SW480 (cell line): ENCODE results near the gene PAX5.

ENCODE experiments used
- DNase-seq: peaks from one replicate; pipeline ENCODE4 v3.0.0-alpha.2; 2016; ENCODE audit warnings: low spot score

The PAX5 gene

DNA sequence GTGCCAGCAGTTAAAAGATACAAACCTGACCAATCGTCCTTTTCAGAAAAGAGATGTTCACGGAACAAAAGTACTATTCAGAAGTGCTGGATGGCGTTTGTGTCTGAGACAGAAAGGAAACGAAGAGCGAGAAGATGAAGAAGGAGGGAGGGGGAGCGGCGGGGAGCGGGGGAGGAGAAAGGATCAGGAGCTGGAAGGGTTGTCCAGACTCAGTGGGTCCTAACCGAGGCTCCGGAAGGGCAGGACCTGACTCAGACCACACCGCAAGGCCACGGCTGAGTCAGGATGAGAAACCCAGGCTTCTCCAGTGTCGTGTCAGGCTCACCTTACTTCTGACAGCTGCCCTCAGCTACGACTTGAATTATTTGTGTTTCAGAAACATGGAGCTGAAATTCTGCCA is 46.2 kb downstream of the PAX5 start:
- DNase-seq: no peak

DNA sequence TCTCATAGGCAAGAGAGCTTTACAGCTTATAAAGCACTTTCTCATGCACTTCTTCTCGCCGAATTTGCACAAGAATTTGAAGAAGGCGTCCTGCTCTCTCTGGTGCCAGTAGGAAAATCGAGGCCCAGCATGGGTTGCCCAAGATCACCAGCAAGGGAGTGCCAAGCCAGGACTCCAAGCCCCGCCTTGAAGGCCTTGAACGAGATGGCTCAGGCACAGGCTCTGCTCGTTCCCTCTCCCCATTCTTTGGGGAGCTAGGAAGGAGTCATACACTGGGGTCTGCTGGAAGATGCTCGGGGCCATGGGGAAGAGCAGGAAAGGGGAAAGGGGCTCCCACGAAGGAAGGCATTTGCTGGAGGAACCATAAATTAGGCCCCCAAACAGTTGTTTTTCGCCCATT is 46.7 kb downstream of the PAX5 start:
- DNase-seq: no peak

DNA sequence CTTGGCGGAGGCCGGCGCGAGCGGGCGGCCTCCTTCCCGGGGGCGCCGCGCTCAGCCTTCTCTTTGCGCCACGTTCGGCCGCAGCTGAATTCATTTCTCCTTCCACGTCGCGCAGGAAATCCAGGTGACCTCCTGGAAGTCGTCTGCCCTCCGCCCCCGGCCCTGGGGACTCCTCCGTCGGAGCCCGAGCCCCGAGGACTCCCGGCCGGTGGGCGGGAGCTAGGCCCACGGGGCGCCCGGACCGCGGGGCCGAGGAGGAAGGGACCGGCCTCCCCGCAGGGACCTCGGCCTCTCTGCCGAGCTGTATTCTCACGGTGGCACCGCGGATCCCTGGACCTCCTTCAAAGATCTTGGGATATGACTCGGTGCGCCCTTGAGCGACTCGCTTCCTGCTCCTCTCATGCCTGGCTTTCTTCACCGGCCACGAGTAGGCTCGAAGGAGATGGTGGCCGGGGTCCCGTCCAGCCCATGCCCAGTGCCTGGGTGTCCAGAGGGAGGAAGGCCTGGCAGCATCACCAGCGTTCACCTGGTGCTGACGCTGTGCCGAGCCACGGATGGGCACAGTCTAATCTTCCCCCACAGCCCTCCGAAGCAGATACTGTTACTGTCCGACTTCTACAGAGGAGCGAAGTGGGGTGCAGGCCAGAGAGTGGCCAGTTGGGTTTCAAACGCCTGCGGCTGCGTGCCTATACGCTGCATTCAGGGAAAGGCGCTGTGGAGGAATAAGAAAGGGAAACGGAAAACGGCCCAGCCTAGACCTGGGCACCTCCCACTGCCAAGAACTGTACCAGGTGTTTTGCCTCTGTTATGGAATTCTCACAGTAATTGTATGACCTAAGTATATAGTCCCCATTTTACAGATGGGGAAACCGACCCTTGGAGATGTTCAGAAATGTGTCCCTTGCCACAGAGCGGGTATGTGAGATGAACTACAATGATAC is 47.3 kb downstream of the PAX5 start:
- no peak for DNase-seq

DNA sequence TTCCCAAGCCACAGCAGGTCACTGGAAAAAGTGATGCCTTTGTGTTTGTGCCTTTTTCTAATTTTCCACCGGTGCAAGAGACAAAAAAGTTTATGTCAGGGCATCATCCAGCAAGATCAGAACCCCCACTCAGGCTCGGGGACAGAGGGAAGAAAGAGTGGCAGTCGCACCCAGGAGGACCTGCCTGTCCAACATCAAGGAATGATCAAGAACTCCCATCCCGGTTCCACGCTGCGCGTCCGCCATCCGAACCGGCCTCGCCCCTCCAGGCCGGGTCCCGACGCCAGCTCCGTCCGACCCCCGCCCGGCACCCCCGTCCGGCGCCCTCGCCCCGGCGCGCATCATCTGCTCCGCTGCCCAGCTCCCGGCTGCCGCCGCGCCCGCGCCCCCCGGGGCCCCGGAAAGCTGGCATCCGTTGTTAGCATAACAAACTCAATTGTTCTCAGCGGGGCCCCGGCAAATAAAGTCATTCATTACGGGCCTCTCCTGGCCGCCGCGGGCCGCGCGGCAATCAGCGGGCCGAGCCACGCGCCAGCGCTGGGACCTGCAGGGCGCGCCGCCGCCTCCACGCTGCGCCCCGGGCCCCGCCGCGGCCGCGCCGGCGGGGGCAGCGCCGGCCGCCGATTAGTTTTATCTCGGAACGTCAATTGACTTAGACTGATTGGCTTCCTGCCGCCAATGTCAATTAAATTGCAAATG is 48.1 kb downstream of the PAX5 start:
- DNase-seq: no peak

DNA sequence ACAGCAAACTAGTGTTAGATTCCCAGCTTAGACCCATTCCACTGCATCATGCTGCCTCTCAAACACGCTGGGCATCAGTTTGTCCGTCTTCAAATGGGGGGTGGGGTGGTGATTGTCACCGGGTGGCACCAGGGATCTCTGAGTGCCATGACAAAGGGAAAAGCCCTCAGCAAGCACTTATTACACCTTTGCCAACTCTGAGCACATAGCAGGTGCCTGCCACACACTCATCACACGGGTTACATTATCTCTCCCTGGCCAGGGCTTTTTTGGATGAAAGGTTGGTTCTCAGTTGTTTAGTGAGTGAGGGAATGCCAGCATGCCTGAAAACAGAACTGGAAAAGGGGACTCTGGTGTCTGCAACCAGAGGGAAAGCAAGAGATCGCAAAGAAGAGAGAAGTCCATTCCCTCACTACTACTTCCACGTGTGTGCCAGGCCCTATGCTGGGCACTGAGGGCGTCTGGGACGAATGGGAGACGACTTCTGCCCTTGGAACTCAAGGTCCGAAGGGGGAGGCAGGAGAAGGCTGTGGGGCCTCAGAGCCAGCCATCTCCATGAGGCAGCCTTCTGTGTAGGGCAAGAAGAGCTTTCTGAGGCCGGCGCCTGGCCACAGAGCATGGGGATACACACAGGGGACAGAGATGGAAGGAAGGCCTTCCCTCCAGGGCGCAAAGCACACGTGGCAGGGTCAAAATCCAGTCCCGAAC is 48.9 kb downstream of the PAX5 start:
- DNase-seq: no peak

DNA sequence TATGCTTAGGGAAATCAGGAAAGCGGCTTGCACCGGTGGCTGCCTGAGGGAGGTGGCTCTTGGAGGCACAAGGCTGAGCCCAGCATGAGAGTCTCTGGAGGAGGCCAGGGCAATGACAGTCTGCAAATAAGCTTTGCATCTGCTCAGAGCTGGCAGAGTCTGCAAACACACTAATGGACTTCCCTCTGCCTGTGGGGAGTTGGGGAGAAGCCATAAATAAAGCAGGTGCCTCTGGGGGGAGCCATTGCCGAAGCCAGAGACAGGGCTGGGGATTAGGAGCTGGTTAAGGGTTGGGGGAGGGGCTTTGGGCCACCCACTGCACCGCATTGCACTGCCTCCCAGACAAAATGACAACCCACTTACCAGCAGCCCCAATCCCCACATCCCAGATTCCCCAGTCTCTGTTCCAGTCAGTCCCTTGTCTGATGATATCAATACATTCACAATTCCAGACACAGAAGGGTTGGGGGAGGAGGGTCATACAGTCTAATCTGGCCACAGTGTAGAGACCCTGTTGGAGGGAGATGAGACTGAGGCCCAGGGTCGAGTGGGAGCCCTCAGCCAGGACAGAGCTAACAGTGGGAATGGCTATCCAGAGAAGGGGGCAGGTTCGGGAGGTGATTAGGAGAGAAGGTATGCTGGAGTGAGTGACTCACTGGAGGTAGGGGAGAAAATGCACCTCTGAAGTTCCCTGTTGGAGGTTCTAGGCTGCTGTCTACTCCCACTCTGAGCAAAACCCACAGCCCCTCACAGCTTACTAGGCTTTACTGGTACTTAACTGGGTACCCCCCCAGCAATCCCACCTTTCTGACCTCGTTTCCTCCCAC is 53.7 kb downstream of the PAX5 start:
- DNase-seq: peak; percentile 37

DNA sequence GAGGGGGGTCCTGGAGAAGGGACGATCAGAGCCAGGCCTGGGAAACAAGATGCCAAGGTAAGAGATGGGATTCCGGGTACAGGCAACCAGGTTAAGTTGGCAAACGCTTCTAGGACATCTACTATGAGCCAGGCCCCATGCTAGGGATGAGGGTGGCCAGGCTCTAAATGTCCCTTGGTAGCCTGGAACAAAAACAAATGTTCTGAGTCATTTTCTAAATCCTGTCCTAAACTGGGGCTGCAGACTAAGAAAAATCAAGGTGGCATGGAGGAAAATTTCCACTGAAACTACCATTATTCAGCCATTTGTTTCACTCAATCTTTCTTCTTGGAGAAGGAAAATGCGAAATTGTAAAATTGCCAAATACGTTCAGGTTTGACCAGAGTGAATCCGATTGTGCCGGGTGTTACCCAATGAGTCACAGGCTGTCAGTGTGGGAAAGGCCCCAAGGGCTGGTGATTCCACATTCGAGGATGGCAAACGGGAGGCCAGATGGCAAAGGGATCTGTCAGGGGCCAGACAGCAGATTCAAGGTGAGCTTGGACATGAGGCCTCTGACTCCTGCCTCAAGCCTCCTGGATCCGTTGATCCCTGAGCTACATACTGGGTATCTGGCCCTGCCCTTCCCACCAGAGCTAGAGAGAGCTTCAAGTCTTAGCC is 57.6 kb downstream of the PAX5 start:
- DNase-seq: no peak

DNA sequence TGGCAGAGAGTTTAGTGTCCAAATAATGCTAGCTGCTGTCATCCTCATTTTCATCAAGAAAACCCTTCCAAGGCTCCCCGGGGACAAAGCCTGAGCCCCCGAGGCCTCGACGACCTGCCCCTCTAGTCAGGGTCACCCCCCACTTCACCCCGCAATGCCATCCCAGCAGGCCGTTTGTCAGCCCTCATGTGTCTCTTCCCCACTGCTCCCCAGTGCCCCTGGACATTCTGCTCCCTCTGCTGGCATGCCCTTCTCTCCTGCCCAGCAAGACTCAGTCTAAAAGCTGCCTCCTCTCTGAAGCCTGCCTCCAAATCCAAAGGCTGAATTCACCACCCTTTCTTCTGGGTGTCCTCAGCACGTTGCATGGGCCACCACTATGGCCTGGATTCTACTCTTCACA is 59.3 kb downstream of the PAX5 start:
- no peak for DNase-seq

DNA sequence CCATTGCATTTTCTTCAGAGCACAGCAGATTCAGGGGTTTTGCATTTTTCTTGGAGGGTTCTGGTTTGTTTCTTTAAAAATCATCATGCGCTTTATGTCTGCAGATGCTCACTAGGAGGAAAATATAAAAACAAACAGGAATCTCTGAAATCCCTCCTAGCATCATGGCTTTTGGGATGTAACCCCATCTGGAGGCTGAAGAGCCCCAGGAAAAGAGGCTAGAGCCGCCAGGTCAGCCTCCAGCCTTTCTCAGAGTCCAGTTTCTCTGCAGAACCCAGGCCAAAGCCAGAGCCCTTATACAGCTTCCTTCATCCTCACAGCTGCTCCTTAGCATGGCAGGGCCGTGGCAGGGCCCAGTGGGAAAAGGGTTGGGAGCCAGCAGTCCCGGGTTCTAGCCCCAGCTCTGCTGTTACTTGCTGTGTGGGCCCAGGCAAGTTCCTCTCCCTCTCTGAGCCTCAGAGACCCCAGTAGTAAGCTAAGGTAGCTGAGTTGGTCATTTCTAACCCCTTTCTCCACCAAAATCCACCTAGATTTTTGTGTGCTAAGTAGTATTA is 62.1 kb downstream of the PAX5 start:
- no peak for DNase-seq

DNA sequence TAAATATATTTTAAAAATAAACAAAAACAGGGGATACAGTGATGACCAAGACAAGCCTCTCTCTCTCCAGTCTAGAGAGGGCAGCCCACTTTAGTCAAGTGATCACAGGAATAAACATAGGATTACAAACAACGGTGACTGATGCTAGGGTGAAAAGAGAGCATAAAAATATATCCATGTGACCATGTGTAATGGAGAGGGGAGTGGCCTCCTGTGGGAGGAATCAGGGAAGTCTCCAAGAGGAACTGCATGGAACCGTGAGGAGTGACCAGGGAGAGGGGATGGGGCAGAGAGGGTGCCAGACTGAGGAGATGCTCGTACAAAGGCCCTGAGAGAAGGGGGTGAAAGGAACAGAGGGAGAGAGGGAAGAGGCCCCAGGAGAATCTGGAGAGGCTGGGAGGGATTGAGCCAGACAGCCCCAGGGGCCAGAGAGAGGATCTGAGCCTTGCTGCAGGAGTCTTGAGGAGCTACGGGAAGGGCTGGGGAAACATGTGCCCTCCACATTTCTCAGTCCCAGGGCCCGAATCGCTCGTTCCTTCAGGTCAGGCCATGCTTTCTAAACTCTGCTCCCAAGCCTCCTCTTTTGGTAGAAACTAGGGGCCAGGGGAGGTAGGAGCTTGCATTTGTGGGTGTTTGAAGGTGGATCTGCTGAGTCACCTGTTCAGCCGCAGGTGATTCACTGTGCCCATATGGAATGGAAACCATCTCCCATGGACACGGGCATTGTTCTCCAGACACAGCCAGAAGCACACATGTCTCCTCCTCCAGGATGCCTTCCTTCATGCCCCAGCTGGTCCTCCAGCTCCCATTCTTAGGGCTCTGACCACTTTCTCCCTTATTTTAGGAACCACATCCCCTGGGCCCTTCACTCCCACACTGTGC is 63.8 kb downstream of the PAX5 start:
- DNase-seq: peak; percentile 64

DNA sequence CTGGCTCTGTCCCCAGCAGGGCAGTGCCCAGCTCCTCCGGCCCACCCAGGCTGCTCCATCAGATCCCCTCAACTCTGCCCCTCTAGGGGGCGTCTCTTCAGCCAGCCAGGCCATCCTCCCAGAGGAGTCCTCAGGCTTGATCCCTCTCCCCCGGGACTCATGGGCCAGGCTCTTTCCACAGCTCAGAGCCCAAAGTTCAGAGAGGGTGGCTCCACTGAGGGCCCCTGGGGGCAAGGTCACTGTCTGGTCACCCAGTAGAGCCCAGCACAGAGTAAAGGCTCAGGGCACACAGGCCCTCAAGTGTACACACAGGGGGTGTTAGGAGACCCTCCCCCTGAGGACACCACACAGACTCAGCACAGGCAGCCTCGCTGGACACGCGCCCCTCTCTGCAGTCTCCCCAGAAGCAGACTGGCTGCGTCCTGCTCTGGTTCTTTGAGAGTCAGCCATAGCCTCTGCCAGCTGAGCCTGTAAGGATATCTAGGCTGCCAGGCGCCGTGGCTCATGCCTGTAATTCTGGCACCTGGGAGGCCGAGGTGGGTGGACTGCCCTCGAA is 64.8 kb downstream of the PAX5 start:
- DNase-seq: no peak

DNA sequence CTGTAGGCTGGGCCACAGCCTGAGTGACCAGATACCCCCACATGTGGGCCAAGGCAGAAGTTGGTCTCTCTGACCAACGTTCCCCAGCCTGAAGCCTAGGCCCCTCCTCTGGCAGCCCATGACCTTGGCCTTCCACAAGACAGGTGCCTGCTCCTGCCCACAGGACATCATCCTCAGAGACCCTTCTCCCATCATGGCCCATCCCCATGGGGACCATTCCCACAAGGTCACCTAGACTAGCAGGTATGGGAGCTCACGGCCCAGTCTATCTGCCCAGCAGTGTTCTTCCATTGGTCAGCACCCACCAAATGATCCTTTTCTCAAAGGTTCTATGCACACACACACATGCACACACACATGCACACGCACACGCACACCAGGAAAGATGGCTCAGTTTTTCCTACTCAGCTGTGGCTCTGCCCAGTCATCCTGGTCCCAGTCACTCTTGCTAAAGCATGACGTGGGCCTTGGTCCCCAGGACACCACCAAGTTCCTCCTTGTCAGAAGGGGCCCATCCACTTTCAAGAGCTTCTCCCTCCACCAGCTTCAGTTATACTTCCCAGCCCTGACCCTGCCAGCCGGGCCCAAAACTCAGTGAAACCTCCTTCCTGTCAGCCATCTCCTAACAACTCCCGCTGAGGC is 65.4 kb downstream of the PAX5 start:
- DNase-seq: no peak

DNA sequence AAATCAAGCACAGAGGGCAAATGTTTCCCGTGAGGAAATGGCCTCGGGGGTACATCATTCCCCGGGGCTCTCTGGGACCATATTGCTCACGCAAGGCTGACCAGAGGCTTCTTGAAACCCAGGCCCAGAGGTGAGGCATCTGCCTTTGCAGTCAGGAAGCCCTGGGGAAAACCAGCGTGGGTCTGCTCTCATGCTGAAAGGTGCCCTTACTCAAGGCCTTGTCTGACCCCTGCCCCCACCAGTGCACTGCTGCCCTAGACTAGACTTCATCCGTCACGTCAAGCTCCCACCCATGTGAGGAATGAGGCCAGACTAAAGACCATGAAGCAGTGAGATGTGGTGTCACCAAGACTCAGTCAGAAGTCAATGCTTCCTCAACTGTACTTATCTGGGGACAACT is 66.1 kb downstream of the PAX5 start:
- no peak for DNase-seq

DNA sequence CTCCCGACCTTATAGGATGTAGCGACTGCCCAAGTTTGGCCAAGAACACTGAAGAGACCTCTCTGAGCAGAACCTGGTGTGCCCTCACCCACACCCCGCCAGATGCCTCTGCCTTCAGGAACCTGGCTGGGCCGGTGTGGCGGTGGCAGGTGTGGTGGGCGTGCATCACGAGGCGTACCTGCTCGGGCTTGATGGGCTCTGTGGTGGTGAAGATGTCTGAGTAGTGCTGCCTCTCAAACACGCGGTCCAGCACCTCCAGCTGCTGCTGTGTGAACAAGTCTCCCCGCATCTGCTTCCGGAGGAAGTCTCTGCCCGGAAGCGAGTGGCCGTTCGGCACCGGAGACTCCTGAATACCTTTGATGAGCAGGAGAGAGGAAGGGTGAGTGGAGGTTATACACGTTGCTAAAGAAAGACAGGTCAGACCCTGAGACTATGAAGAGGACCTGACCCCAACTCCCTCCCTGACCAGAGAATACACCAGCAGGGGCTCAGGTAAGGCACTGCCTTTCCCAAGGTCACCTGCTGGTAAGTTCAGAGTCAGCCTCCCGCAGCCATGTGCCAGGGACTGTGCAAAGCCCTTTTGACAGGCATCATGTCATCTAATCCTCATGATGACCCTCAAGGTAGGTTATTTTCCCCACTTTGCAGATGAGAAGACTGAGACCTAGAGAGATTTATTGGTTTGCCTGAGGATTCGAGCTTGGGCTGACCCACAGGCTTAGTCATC is 67.5 kb downstream of the PAX5 start:
- DNase-seq: no peak

DNA sequence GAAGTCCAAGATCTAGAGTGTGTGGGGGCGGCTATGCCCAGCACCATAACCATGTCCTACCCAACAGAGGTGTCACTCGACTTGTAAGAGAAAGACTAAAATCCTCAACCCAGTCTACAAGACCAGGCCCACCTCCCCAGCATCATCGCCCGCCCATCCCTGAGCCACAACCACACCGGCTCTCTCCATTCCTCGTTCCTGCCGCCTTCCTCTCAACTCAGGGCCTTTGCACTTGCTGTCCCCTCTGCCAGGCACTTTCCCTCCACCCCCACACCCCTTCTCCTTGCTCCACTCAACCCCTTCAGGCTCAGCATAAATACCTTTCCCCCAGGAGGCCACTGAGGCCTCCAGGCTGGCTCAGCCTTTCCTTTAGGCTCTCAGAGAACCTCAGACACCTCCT is 69.3 kb downstream of the PAX5 start:
- no peak for DNase-seq

DNA sequence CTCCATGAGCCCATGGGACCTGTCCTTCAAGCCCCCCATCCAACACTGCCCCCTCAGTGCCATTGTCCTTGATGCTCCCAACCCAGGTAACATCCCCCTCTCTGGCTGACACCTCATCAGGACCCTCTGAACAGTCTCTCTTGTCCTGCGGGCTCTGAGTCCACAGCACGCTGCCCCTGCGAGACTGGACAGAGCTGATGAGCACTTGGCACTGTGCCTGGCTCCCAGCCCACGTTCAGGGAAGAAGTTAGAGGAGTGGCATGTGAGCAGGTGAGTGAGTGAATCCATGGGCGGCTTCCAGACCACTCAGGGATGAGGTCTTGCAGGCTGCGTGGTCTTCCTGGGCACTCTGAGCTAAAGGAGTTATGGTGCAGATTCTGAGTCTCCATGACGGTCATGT is 70.7 kb downstream of the PAX5 start:
- no peak for DNase-seq

DNA sequence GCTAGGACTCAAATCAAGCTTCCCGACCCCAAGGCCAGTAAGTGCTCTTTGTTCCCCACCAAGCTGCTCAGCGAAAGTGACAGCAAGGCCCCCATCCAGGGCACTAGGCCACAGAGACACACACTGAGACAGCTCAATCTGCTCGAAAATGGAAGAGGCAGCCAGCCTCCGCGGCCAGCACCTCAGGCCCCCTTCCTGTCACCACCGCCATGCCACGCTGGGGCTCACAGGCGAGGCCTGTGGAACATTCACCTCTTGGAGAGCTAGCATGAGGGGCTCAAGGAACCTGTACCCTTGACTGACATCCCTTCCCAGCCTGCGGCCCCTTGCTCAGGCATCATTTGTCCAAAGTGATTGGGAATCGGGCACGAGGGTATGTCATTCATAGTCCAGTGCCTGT is 71.4 kb downstream of the PAX5 start:
- DNase-seq: no peak

DNA sequence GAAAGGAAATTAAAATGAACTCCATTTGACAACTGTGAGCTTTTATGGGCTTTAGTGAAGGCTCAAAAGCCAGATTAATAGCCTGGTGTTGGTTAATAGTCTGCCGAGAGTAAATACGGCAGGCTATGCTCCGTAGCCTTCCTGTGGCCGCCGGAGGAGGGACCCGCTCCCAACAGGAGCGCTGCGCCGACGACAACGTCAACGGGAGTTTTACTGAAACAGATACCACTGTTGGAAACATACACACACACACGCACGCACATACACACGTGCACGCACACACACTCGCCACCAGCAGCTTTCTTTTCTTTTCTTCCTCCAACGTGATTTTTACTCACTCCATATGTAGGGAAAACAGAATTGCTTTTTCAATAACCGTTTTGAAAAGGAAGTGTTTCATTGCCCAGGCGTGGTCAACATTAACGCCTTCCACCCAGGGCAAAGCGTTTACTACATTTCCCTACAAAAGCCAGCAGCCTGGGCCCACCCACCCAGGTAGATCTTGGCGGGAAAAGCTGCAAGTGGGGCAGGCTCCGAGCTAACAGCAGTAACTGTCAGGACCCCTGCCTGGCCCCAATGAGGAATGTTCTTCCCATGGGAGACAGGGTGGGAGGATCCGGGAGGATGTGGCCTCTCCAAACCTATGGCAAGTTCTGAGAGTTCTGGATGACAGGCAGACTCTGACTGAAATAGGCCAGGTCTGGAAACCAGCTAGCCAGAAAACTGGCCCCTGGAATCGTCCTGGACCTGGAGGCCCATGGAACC is 72.3 kb downstream of the PAX5 start:
- no peak for DNase-seq
